Naive thymus-derived CD4-positive, alpha-beta T cell (primary cell): ENCODE data around the gene ZSCAN22. TPM values are rescaled to one million over a fixed set of nuclear protein-coding genes. Genes with fewer than 3 reads are reported as not detected.
A peak's percentile ranks its signal among the peaks of the same experiment; 100 is the strongest.

Experiments used
- ATAC-seq: fragments of 150-1000 bp; cut with Tn5 transposase; 2 replicates; pipeline ENCODE4 v1.10.0; 2021; ENCODE audit warnings: mild to moderate bottlenecking, moderate library complexity
- CTCF ChIA-PET: fragments of 350-600 bp; sonication (Branson Sonifier 250); formaldehyde crosslinking; loops from one replicate; lab custom pipeline; 2021; ENCODE audit warnings: antibody characterized with exemption; lab: Charles Lee
- POLR2A ChIA-PET: fragments of 350-600 bp; sonication (Branson Sonifier 250); formaldehyde crosslinking; loops from one replicate; lab custom pipeline; 2021; ENCODE audit warnings: antibody characterized with exemption, inconsistent platforms; lab: Charles Lee
- DNase-seq, 9 donors: peaks; one replicate each; pipeline versions ENCODE4 v3.0.0 to v3.0.0-alpha.2; 2020 to 2022; ENCODE audit warnings: mixed read lengths in 1 of 9
- H3K27ac ChIP-seq: one replicate; pipeline ENCODE4 v1.7.0; 2013; ENCODE audit warnings: mild to moderate bottlenecking, low read depth, low read length, moderate library complexity
- H3K27me3 ChIP-seq, 2 donors: one replicate each; pipeline ENCODE4 v1.7.0; 2013; ENCODE audit warnings: low read length in 2 of 2, mild to moderate bottlenecking in 2 of 2, moderate library complexity in 2 of 2; ENCODE audit not compliant: control insufficient read depth in 2 of 2, insufficient read depth in 2 of 2
- H3K36me3 ChIP-seq, 3 experiments: 1 replicate in 2 of 3; 2 replicates in 1 of 3; pipeline ENCODE4 v1.7.0; 2013; ENCODE audit warnings: low read length in 3 of 3, mild to moderate bottlenecking in 3 of 3, moderate library complexity in 1 of 3; ENCODE audit not compliant: insufficient read depth in 3 of 3, control insufficient read depth in 2 of 3
- H3K4me1 ChIP-seq, 2 donors: one replicate each; pipeline ENCODE4 v1.7.0; 2013; ENCODE audit warnings: low read length in 2 of 2, mild to moderate bottlenecking in 2 of 2, moderate library complexity in 1 of 2; ENCODE audit not compliant: control insufficient read depth in 2 of 2, insufficient read depth in 2 of 2
- H3K4me3 ChIP-seq: 2 replicates; pipeline ENCODE4 v1.7.0; 2013; ENCODE audit warnings: mild to moderate bottlenecking, low read length
- H3K9me3 ChIP-seq, 3 experiments: 1 replicate in 2 of 3; 2 replicates in 1 of 3; pipeline ENCODE4 v1.7.0; 2013; ENCODE audit warnings: low read length in 3 of 3; ENCODE audit not compliant: control insufficient read depth in 2 of 3
- H3K27ac Mint-ChIP-seq, 9 donors: one replicate each; pipeline ENCODE4 v1.8.0; 2020 to 2022; ENCODE audit warnings: mixed read lengths in 9 of 9, mild to moderate bottlenecking in 8 of 9, moderate library complexity in 5 of 9, inconsistent platforms in 2 of 9
- H3K27me3 Mint-ChIP-seq, 5 donors: one replicate each; pipeline ENCODE4 v1.8.0; 2021 to 2022; ENCODE audit warnings: mixed read lengths in 5 of 5, mild to moderate bottlenecking in 1 of 5
- H3K36me3 Mint-ChIP-seq, 5 donors: one replicate each; pipeline ENCODE4 v1.8.0; 2020 to 2022; ENCODE audit warnings: mixed read lengths in 5 of 5, mild to moderate bottlenecking in 3 of 5, inconsistent platforms in 1 of 5
- H3K4me1 Mint-ChIP-seq, 7 donors: one replicate each; pipeline ENCODE4 v1.8.0; 2020 to 2022; ENCODE audit warnings: mixed read lengths in 7 of 7, mild to moderate bottlenecking in 3 of 7, inconsistent platforms in 1 of 7
- H3K4me3 Mint-ChIP-seq, 10 donors: one replicate each; pipeline ENCODE4 v1.8.0; 2020 to 2022; ENCODE audit warnings: mild to moderate bottlenecking in 10 of 10, mixed read lengths in 10 of 10, moderate library complexity in 6 of 10, inconsistent platforms in 2 of 10
- H3K9me3 Mint-ChIP-seq, 11 donors: one replicate each; pipeline ENCODE4 v1.8.0; 2020 to 2022; ENCODE audit warnings: mixed read lengths in 11 of 11, mild to moderate bottlenecking in 4 of 11, inconsistent platforms in 1 of 11, moderate library complexity in 1 of 11
- intact Hi-C, 2 donors: fragments of 100-400 bp; cut with micrococcal nuclease; formaldehyde crosslinking; loops; one replicate each; pipeline ENCODE4 v1.15.1; 2023
- polyA plus RNA-seq, 2 donors: library from polyadenylated mRNA; unstranded; fragments of 300-500 nt; fragmentation: Illumina TruSeq; gene quantifications; one replicate each; pipeline ENCODE4 v1.2.3, GENCODE V29; 2021
- total RNA-seq, 6 experiments: library from RNA in 5 of 6; stranded (reverse) in 5 of 6; gene quantifications; 1 replicate in 5 of 6; 2 replicates in 1 of 6; pipeline ENCODE4 v1.2.3 and lab custom pipeline; 2021 to 2026

Gene ZSCAN22
- total and polyA plus RNA-seq, 7 experiments from 2014 or later: 1.1 to 6.0 (median 3.6) TPM

- H3K36me3 Mint-ChIP-seq: peaks cover 8 to 70% (median 47%) of the 10 kb centered on the region in 5 donors
- intact Hi-C loops: loop anchor here (2.0 to 5.0 kb wide), 5 partner anchors 52 to 802 kb away; partner anchors contain the start of genes ZNF417 (in 1 of the 2), ZNF544 (in 1 of the 2), ZNF584 (in 1 of the 2) and ZNF772 (in 1 of the 2)
- POLR2A ChIA-PET: interaction anchor here (0.6 to 1.5 kb wide), 12 partner anchors 9 to 276 kb away, joined by 3 to 21 read pairs (median 4); partner anchors contain the start of genes ERVK3-1, ZNF274, ZNF497 and ZNF584
- peaks cover 0 to 25% (median 11%) of the 10 kb centered on the region in 11 donors for H3K9me3 Mint-ChIP-seq
- peak overlapping the region; percentile 88 to 97 (median 96) for H3K27ac Mint-ChIP-seq
- H3K27me3 Mint-ChIP-seq: no peaks in the 10 kb centered on the region
- Histone ChIP-seq H3K27me3 (no peaks in the 10 kb centered on the region), H3K36me3 (peaks cover 0 to 35% (median 0%) of the 10 kb centered on the region in 3 experiments), H3K4me1 (peaks cover 12 to 15% of the 10 kb centered on the region in 2 donors), H3K27ac (peak overlapping the region; percentile 80), H3K4me3 (peak overlapping the region; percentile 93), H3K9me3 (peaks cover 0 to 15% (median 0%) of the 10 kb centered on the region in 3 experiments)
- peaks cover 28 to 63% (median 43%) of the 10 kb centered on the region in 7 donors for H3K4me1 Mint-ChIP-seq
- DNase-seq: peak in 7 of 9 donors; percentile 7 to 58 (median 14)
- no peak for ATAC-seq
- CTCF ChIA-PET: interaction anchor here (0.6 to 1.6 kb wide), 2 partner anchors 77 to 85 kb away, joined by 3 to 4 read pairs; no protein-coding TSS in a partner anchor
- peak overlapping the region; percentile 89 to 99 (median 95) for H3K4me3 Mint-ChIP-seq
Observed at GRCh38 chr19:58279042-58279924, 47.5 kb upstream of the ZSCAN22 start.

- peaks cover 8 to 69% (median 43%) of the 10 kb centered on the region in 5 donors for H3K36me3 Mint-ChIP-seq
- ATAC-seq: no peak
- no peak for DNase-seq
- H3K27ac ChIP-seq: peak overlapping the region; percentile 80
- peaks cover 0 to 22% (median 9%) of the 10 kb centered on the region in 11 donors for H3K9me3 Mint-ChIP-seq
- ChIA-PET CTCF (interaction anchor here (0.6 to 1.6 kb wide), 2 partner anchors 77 to 84 kb away, joined by 3 to 4 read pairs; no protein-coding TSS in a partner anchor), POLR2A (interaction anchor here (0.6 to 1.2 kb wide), 5 partner anchors 25 to 277 kb away, joined by 3 to 5 read pairs (median 3); partner anchors contain the start of genes ERVK3-1, ZNF274 and ZNF606)
- peaks cover 0 to 8% (median 0%) of the 10 kb centered on the region in 3 experiments for H3K9me3 ChIP-seq
- no peaks in the 10 kb centered on the region for H3K27me3 Mint-ChIP-seq
- H3K4me1 ChIP-seq: peaks cover 12 to 15% of the 10 kb centered on the region in 2 donors
- peaks cover 28 to 65% (median 43%) of the 10 kb centered on the region in 7 donors for H3K4me1 Mint-ChIP-seq
- intact Hi-C loops: loop anchor here (2.0 to 5.0 kb wide), 5 partner anchors 53 to 803 kb away; partner anchors contain the start of genes ZNF417 (in 1 of the 2), ZNF544 (in 1 of the 2), ZNF584 (in 1 of the 2) and ZNF772 (in 1 of the 2)
- peak overlapping the region; percentile 93 for H3K4me3 ChIP-seq
- no peaks in the 10 kb centered on the region for H3K27me3 ChIP-seq
- peaks cover 0 to 31% (median 0%) of the 10 kb centered on the region in 3 experiments for H3K36me3 ChIP-seq
- peak overlapping the region; percentile 88 to 97 (median 96) for H3K27ac Mint-ChIP-seq
- peak overlapping the region; percentile 89 to 99 (median 95) for H3K4me3 Mint-ChIP-seq
Observed at GRCh38 chr19:58279925-58280316, 46.9 kb upstream of the ZSCAN22 start.

GRCh38 chr19:58284199-58284598 lies 42.6 kb upstream of the ZSCAN22 start:
- Histone ChIP-seq H3K4me3 (no peak overlapping the region), H3K36me3 (peaks cover 11 to 48% (median 21%) of the 10 kb centered on the region in 3 experiments), H3K27me3 (no peaks in the 10 kb centered on the region), H3K27ac (no peak overlapping the region), H3K4me1 (peaks cover 12 to 15% of the 10 kb centered on the region in 2 donors), H3K9me3 (no peaks in the 10 kb centered on the region)
- intact Hi-C loops: no loop called here
- Mint-ChIP-seq H3K4me1 (peaks cover 18 to 40% (median 28%) of the 10 kb centered on the region in 7 donors), H3K36me3 (peaks cover 13 to 85% (median 57%) of the 10 kb centered on the region in 5 donors), H3K4me3 (no peak overlapping the region), H3K9me3 (peaks cover 0 to 27% (median 3%) of the 10 kb centered on the region in 11 donors), H3K27me3 (no peaks in the 10 kb centered on the region), H3K27ac (no peak overlapping the region)
- ATAC-seq (no peak), DNase-seq (no peak)
- CTCF ChIA-PET: no interaction called here
- POLR2A ChIA-PET: no interaction called here

- ChIA-PET CTCF (no interaction called here), POLR2A (no interaction called here)
- peaks cover 41 to 92% (median 79%) of the 10 kb centered on the region in 5 donors for H3K36me3 Mint-ChIP-seq
- Histone ChIP-seq H3K36me3 (peaks cover 21 to 88% (median 28%) of the 10 kb centered on the region in 3 experiments), H3K4me1 (no peaks in the 10 kb centered on the region), H3K27ac (no peak overlapping the region), H3K27me3 (no peaks in the 10 kb centered on the region), H3K4me3 (no peak overlapping the region), H3K9me3 (peaks cover 0 to 39% (median 6%) of the 10 kb centered on the region in 3 experiments)
- H3K27ac Mint-ChIP-seq: no peak overlapping the region
- no peak overlapping the region for H3K4me3 Mint-ChIP-seq
- ATAC-seq (no peak), DNase-seq (no peak)
- no peaks in the 10 kb centered on the region for H3K27me3 Mint-ChIP-seq
- H3K9me3 Mint-ChIP-seq: peaks cover 3 to 70% (median 36%) of the 10 kb centered on the region in 11 donors
- H3K4me1 Mint-ChIP-seq: peaks cover 0 to 7% (median 0%) of the 10 kb centered on the region in 7 donors
- intact Hi-C loops: no loop called here
Observed at GRCh38 chr19:58291943-58292342, 34.9 kb upstream of the ZSCAN22 start.

- POLR2A ChIA-PET: no interaction called here
- peaks cover 0 to 79% (median 42%) of the 10 kb centered on the region in 11 donors for H3K9me3 Mint-ChIP-seq
- Histone ChIP-seq H3K36me3 (peaks cover 10 to 71% (median 14%) of the 10 kb centered on the region in 3 experiments), H3K4me3 (no peak overlapping the region), H3K27ac (no peak overlapping the region), H3K27me3 (no peaks in the 10 kb centered on the region), H3K9me3 (peaks cover 0 to 43% (median 6%) of the 10 kb centered on the region in 3 experiments), H3K4me1 (no peaks in the 10 kb centered on the region)
- DNase-seq (no peak), ATAC-seq (no peak)
- peaks cover 0 to 7% (median 0%) of the 10 kb centered on the region in 7 donors for H3K4me1 Mint-ChIP-seq
- no peaks in the 10 kb centered on the region for H3K27me3 Mint-ChIP-seq
- peaks cover 36 to 82% (median 73%) of the 10 kb centered on the region in 5 donors for H3K36me3 Mint-ChIP-seq
- CTCF ChIA-PET: no interaction called here
- no peak overlapping the region for H3K4me3 Mint-ChIP-seq
- H3K27ac Mint-ChIP-seq: no peak overlapping the region
- intact Hi-C loops: no loop called here
Observed at GRCh38 chr19:58294743-58295374, 31.9 kb upstream of the ZSCAN22 start.

GRCh38 chr19:58296104-58296503 lies 30.7 kb upstream of the ZSCAN22 start:
- H3K4me1 ChIP-seq: no peaks in the 10 kb centered on the region
- peaks cover 0 to 81% (median 41%) of the 10 kb centered on the region in 11 donors for H3K9me3 Mint-ChIP-seq
- peaks cover 0 to 11% (median 0%) of the 10 kb centered on the region in 7 donors for H3K4me1 Mint-ChIP-seq
- no peak overlapping the region for H3K4me3 Mint-ChIP-seq
- no peak for DNase-seq
- H3K27me3 ChIP-seq: no peaks in the 10 kb centered on the region
- no peak overlapping the region for H3K4me3 ChIP-seq
- no peak for ATAC-seq
- H3K36me3 Mint-ChIP-seq: peaks cover 35 to 88% (median 78%) of the 10 kb centered on the region in 5 donors
- ChIA-PET POLR2A (no interaction called here), CTCF (no interaction called here)
- H3K27ac ChIP-seq: no peak overlapping the region
- H3K36me3 ChIP-seq: peaks cover 10 to 76% (median 17%) of the 10 kb centered on the region in 3 experiments
- intact Hi-C loops: no loop called here
- H3K27ac Mint-ChIP-seq: no peak overlapping the region
- peaks cover 0 to 42% (median 6%) of the 10 kb centered on the region in 3 experiments for H3K9me3 ChIP-seq
- no peaks in the 10 kb centered on the region for H3K27me3 Mint-ChIP-seq
